ENCODE results near the gene CDH13.
A peak's percentile ranks its signal among the peaks of the same experiment; 100 is the strongest.

Gene CDH13

DNA sequence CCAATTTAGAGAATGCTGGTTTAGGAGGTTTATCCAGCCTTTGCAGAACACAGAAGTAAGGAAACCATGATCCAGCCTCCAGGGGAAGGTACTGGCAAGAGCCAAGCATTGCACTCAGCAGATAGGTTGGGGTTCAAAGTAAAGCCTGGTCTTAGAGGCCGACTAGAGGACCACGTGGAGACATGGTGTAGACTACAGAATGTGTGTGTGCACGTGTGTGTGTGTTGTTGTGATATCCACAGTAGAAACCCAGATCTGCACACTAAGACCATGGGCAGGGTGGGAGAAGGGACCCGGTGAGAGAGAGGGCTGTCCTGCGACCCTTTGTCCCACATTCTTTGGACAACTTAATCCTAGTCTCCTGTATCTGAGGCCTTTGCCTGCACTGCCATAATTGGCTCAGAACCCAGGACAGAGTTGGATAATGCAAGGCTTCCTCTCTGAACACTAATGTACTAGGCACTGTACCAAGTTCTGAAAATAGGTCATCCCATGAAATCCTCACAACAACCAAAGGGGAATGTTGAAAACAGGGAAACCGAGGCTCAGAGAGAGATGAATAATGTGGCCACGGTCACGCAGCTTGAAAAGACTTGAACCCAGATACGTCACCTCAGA lies 855.9 kb downstream of the CDH13 start:
- no peak for DNase-seq (ENCODE audit: low read depth in 2 of 2)

- no peak for DNase-seq (ENCODE audit: low read depth in 2 of 2)
Observed at GRCh38 chr16:83490073-83490472, 863.3 kb downstream of the CDH13 start.

DNA sequence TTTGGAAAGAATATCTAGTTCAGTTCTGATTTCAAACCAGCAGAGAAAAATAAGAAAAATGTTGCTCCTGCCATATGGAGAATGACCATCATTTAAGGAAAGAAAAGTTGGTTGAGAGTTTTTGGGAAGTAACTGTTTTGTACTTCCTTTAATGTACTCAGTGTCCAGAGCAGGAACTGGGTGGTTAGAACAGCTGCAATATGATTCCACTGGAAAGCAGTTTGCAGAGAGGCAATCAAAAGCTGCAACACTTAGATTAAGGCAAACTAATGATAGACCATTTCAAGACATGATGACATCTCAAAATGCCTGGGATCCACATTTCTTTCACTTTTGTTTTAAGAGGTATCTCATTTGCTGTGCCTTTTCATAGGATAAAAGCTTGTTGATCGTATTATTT lies 867.7 kb downstream of the CDH13 start:
- no peak for DNase-seq (ENCODE audit: low read depth in 2 of 2)

DNA sequence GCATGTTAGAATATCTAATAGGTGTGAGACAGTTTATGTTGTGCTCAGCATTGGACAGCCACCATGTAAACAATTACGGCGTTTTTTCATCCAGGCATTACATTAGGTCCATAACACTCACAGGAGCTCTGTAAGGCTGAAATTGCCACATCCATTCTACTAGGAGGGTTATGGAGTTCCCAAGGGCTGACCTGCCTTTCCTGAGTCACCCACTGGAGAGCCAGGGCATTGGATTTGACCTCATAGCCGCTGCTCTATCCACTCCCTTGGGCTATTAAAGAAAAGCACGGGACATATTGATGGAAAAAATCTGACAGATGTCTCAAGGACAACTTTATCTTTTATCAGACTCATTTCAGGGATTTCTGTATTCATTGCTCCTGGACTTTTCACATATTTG lies 874.7 kb downstream of the CDH13 start:
- no peak for DNase-seq (ENCODE audit: low read depth in 2 of 2)

DNA sequence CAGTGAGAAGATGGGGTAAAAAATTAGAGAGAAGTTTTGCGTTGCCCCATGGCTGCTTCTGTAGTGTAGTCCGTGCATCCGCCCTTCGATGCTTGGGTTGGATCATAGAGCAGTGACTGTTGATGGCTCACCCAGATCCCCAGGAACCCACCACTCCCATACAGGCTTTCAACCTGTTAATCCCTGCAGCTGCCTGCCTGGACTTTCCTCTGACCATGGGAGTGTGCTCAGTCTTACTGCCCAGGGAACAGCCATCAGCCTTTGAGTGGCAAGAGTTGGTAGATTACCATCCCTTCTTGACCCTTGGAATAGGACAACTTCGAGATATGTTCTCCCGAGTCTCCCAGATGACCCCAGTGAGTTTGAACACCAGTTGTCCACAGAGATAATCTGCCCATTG lies 881.5 kb downstream of the CDH13 start:
- no peak for DNase-seq (ENCODE audit: low read depth in 2 of 2)

DNA sequence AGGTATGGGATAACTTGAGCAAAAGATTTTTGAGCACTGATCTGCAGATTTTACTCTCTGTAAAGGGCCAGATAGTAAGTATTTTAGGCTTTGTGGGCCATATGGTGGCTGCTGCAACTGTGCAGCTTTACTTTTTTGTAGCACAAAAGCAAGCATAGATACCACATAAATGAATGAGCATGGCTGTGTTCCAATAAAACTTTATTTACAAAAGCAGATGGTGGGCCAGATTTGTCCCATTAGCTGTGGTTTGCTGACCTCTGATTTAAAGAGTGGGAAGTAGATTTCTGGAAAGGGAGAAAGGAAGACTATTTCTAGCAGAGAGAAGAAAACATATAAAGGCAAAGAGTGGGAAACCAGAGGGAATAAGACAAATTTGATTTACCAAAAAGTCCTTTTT lies 882.5 kb downstream of the CDH13 start:
- no peak for DNase-seq (ENCODE audit: low read depth in 2 of 2)

DNA sequence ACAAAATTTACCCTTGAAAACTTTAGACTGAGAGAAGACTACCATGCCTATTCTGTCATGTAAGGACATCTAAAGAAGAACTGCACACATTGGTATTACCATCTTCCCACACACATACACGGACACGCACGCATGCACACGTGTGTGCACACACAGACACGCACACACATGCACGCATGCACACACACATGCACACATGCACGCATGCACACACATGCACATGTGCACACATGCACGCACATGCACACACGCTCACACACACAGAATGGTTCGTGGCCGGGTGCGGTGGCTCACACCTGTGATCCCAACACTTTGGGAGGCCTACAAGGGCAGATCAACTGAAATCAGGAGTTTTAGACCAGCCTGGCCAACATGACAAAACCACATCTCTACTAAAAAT lies 884.1 kb downstream of the CDH13 start:
- no peak for DNase-seq (ENCODE audit: low read depth in 2 of 2)

GRCh38 chr16:83513008-83513755 lies 886.4 kb downstream of the CDH13 start:
- DNase-seq (ENCODE audit: low read depth in 2 of 2): peak; percentile 85 to 86

DNA sequence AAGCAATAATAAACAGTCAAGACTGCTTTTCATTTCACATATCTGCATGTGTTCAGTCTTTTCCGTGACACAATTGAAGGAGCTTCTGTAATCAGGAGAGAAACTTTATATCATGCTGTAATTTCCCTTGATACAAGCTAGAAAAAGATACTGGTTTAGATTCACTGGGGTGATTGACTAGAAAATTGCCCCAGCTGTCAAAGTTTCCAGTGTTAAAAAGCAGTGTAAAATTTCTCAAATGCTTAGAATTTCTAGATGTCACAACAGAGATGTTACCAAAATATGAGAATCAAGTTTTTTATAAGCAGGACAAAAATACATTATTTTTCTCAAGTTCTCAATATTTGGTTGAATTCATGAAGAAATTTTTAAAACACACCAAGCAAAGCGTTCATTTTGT lies 888.6 kb downstream of the CDH13 start:
- no peak for DNase-seq (ENCODE audit: low read depth in 2 of 2)

DNA sequence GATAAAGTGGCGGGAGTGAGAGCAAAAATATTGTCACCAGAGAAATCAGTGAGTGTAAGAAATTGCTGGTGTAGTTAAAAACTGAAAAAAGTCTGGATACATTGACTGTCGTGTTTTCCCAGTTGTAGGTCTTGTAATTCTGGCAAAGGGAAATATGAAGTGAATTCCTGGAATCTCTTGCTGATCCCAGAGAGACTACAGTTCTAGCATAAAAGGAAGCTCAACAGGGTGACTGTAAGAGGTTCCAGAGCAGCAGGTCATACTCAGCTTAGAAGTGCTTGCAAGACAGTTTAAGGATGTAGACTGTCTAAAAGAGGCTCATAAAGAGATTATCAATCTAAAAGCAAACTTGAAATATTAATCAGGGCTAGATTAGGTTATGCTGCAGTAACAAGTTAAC lies 890.2 kb downstream of the CDH13 start:
- no peak for DNase-seq (ENCODE audit: low read depth in 2 of 2)

- no peak for DNase-seq (ENCODE audit: low read depth in 2 of 2)
Observed at GRCh38 chr16:83517398-83517797, 890.6 kb downstream of the CDH13 start.

GRCh38 chr16:83520596-83520995 lies 893.8 kb downstream of the CDH13 start:
- DNase-seq (ENCODE audit: low read depth in 2 of 2): no peak

- peak; percentile 95 to 96 for DNase-seq (ENCODE audit: low read depth in 2 of 2)
Observed at GRCh38 chr16:83530293-83530692, 903.5 kb downstream of the CDH13 start.

DNA sequence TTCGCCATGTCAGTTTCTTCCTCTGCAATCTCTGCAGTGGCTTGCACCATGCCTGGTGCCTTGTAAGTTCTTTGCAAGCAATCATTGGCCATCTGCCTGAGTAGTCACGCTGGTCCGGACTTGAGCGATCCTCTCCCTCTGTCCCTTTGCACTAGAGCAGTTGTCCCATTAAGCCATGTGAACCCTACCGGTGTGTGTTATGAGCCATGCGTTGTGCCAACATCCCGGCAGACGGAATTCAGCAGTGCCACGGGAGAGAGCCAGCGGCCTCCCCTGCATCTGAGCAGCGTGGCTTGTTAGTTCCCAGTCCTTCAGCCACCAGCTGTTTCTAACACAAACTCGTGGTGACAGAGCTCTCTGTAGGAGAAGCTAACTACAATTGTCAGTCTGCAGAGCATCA lies 905.9 kb downstream of the CDH13 start:
- no peak for DNase-seq (ENCODE audit: low read depth in 2 of 2)

DNA sequence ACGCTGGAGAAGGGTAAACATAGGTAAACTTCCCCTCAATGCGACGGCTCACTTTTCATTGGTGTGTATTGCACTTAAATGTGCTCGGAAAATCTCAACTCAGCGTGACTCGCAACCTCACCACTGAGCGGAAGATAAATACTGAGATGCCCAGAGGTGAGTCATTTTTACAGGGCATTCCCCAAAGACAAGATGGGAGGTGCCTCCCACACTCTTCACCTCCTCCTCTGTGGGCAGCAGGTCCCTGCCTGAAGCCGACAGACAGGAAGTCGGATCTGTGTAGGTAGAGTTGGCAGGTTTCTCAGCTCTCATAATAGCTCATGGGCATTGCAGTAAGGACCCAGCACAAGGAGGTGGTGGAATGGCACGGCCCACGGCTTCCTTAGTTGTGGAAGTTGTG lies 906.4 kb downstream of the CDH13 start:
- peak in 1 of 2 experiments; percentile 16 for DNase-seq (ENCODE audit: low read depth in 2 of 2)

DNA sequence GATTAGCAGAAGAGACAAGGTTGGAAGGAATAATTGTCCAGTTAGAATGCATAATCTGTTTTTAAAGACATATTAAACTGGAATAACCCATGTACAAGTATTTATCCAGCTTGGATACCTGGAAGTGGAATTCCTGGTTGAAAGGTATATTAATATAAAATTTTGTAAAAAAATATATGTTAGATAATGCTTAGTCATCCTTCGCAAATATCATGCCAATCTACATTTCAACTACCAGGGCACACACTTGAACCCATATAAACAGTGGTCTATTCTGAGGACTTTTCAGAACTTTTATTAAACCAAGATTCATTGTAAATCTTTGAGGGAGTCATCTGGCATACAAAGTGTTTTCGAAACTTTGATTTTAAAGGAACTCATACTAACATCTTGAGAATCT lies 911.9 kb downstream of the CDH13 start:
- DNase-seq (ENCODE audit: low read depth in 2 of 2): no peak

DNA sequence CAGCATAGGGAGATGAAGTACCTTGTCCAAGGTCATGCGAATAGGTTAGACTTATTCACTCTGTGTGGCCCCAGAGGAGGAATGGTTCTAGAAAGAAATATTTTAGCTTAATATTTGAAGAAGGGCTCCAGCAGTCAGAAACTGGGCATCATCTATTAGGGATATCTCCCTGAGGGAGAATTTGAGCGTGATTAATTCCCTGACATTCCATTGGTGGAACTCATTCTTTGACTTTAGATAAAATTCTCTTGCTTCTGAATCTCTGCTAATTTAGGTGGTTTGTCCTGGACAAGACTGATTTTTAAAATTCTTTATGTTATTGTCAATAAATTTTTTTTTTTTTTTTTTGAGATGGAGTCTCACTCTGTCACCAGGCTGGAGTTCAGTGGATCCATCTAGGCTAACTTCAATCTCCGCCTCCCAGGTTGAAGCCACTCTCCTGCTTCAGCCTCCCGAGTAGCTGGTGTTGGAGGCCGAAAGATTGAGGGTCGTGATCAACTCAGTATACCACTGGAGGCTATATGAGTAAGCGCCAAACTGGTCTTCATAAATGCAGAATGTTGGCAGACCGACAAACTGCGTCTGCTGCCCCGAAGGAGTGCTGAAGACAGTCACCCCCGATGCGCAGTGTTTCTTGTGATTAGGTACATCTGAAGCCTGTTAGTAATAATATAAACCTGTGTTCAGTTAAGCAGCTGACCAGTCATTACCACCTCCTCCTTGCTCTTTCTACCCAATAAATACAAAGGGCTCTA lies 913.1 kb downstream of the CDH13 start:
- no peak for DNase-seq (ENCODE audit: low read depth in 2 of 2)

GRCh38 chr16:83541231-83541630 lies 914.5 kb downstream of the CDH13 start:
- no peak for DNase-seq (ENCODE audit: low read depth in 2 of 2)

DNA sequence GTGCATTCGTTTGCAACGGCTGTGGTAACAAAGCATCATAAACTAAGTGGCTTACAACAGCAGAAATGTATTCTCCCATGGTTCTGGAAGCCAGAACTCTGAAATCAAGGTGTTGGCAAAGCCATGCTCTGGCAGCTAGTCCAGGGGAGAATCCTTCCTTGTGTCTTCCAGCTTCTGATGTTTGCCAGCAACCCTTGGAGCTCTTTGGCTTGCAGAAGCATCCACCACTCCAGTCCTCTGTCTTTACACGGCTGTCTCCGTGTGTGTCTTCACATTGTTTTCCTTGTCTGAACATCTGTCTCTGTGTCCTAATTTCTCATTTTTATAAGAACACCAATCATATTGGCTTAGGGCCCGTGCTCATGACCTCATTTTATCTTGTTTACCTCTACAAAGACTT lies 915.7 kb downstream of the CDH13 start:
- no peak for DNase-seq (ENCODE audit: low read depth in 2 of 2)

- no peak for DNase-seq (ENCODE audit: low read depth in 2 of 2)
Observed at GRCh38 chr16:83549316-83550182, 922.8 kb downstream of the CDH13 start.

GRCh38 chr16:83550183-83550569 lies 923.4 kb downstream of the CDH13 start:
- no peak for DNase-seq (ENCODE audit: low read depth in 2 of 2)

GRCh38 chr16:83552228-83552627 lies 925.5 kb downstream of the CDH13 start:
- no peak for DNase-seq (ENCODE audit: low read depth in 2 of 2)

Measured in fibroblast of skin of left quadriceps (primary cell).